Vagina (tissue), 2 donors: ENCODE results near the gene RBM18.

ENCODE experiments used
- POLR2AphosphoS5 ChIP-seq, 2 donors: sonication (generic); formaldehyde crosslinking; IDR thresholded peaks; one replicate each; pipeline ENCODE4 v1.9.0; 2017; ENCODE audit warnings: antibody characterized with exemption in 2 of 2, mild to moderate bottlenecking in 2 of 2, low read depth in 1 of 2; ENCODE audit not compliant: insufficient read depth in 1 of 2
- TF ChIP-seq, protein P1 (sequence below), 3 experiments: fragments of 450-650 bp in 2 of 3; fragments of 200-600 bp in 1 of 3; sonication (generic) in 1 of 3; IDR thresholded peaks; one replicate each; pipeline ENCODE4 v1.5.1; 2017 to 2019; ENCODE audit warnings: antibody characterized with exemption in 3 of 3, mild to moderate bottlenecking in 2 of 3, moderate library complexity in 2 of 3

DNA sequence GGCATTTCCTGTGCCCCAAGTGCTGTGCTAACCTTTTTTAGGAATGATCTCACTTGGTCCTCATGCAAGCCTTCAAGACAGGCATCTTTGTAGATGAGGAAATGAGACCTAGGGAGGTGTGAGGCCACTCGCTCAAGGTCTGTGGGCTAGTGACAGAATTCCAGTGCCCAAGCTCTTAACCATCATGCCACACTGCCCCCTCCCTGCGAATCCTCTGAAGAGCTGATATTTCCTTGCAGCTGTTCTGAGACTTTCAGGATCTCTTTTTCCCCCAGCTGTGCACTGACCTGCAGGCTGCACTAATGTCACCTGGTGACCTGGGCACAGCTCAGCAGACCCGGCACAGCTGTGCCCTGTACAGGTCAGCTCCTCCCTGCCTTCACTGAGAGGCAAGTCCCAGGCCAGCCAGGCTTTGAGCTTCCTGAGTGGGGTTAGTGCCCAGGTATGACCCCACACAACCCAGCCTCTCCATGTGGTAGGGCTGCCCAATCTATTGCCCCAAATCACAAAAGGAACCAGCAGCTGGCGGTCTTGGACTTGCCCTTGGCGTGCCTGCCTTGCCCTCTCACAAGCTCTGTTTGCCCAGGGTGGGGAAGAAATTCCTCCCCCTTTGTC, 72.3 kb downstream of the RBM18 start:
- no peak for TF ChIP-seq POLR2AphosphoS5 (IDR thresholded peaks at IDR 0.05; ENCODE audit: insufficient read depth in 1 of 2, low read depth in 1 of 2)
- TF ChIP-seq, protein P1, sequence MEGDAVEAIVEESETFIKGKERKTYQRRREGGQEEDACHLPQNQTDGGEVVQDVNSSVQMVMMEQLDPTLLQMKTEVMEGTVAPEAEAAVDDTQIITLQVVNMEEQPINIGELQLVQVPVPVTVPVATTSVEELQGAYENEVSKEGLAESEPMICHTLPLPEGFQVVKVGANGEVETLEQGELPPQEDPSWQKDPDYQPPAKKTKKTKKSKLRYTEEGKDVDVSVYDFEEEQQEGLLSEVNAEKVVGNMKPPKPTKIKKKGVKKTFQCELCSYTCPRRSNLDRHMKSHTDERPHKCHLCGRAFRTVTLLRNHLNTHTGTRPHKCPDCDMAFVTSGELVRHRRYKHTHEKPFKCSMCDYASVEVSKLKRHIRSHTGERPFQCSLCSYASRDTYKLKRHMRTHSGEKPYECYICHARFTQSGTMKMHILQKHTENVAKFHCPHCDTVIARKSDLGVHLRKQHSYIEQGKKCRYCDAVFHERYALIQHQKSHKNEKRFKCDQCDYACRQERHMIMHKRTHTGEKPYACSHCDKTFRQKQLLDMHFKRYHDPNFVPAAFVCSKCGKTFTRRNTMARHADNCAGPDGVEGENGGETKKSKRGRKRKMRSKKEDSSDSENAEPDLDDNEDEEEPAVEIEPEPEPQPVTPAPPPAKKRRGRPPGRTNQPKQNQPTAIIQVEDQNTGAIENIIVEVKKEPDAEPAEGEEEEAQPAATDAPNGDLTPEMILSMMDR (IDR thresholded peaks at IDR 0.05): no peak
